Measurements from ENCODE around the gene RBMS2.

- no peak for TF ChIP-seq POLR2A (IDR thresholded peaks at IDR 0.05)
- TF ChIP-seq CTCF (IDR thresholded peaks at IDR 0.05 in 4 of 5, conservative IDR thresholded peaks at IDR 0.05 in 1 of 5): no peak
Measured at GRCh38 chr12:56521209-56521589, 421 bp upstream of the RBMS2 start.
